Upper lobe of right lung (tissue), 1 donor: ENCODE results near the gene RIT1. TPM values are rescaled to one million over a fixed set of nuclear protein-coding genes. Genes with fewer than 3 reads are reported as not detected.
"Not testable (repeated sequence)": the region's sequence is repeated elsewhere in the genome, so short reads cannot be mapped to it uniquely, and the experiment has no call there.

Experiments used
- ATAC-seq: fragments of 200-7000 bp; cut with Tn5 transposase; one replicate; pipeline ENCODE4 v1.9.1; 2020; ENCODE audit warnings: mild to moderate bottlenecking, moderate library complexity
- DNase-seq: peaks from one replicate; pipeline ENCODE4 v3.0.0-alpha.2; 2020
- H3K27ac ChIP-seq: fragments of 200-600 bp; one replicate; pipeline ENCODE4 v1.8.0; 2022
- H3K27me3 ChIP-seq: fragments of 200-600 bp; one replicate; pipeline ENCODE4 v1.8.0; 2022; ENCODE audit warnings: mild to moderate bottlenecking
- H3K36me3 ChIP-seq: fragments of 200-600 bp; one replicate; pipeline ENCODE4 v1.8.0; 2022
- H3K4me1 ChIP-seq: fragments of 200-600 bp; one replicate; pipeline ENCODE4 v1.8.0; 2022
- H3K4me3 ChIP-seq: fragments of 200-600 bp; one replicate; pipeline ENCODE4 v1.8.0; 2022; ENCODE audit warnings: mild to moderate bottlenecking
- H3K9me3 ChIP-seq: fragments of 200-600 bp; one replicate; pipeline ENCODE4 v1.8.0; 2022
- intact Hi-C: fragments of 100-400 bp; cut with DNase I; formaldehyde crosslinking; loops from one replicate; pipeline ENCODE4 v1.11.0; 2022
- total RNA-seq: library from RNA; stranded (reverse); fragmentation: NEBNext Ultra II Directional; extraction: Animal tissue kit (Norgen Biotek cat#: 25700); gene quantifications from one replicate; pipeline ENCODE4 v1.2.1, GENCODE V29; 2021
- TF ChIP-seq, protein P1 (sequence below): fragments of 200-600 bp; IDR thresholded peaks from one replicate; pipeline ENCODE4 v1.8.0; 2022; ENCODE audit warnings: antibody characterized with exemption
- donor health status: DM: no; HTN: yes; CAD: no; lungs with severe emphysema.

Gene RIT1
- total RNA-seq, 1 donor from 2014 or later: 49.9 TPM

DNA sequence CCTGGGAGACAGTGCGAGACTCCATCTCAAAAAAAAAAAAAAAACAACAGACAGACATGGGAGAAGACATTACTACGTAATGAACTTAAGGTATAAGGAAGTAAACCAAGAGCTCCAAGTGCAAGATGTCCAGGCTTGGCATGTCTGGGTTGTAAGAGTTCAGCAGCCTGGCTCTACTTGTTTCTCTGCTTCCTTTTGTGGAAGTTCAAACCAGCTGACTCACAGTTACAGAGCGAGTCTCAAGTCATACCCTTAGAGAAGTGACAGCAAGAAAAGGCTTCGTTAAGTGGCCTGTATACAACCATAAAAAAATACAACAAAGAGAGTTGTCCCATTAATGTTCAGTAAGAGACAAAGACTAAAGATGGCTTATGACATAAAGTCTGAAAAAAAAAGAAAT, 1.3 kb downstream of the RIT1 start:
- H3K36me3 ChIP-seq: peaks cover 80% of the 10 kb centered on the region
- ATAC-seq: peak; percentile 70
- H3K4me3 ChIP-seq: peak overlapping the region; percentile 88
- DNase-seq: no peak
- peaks cover 22% of the 10 kb centered on the region for H3K4me1 ChIP-seq
- H3K27ac ChIP-seq: peak overlapping the region; percentile 90
- TF ChIP-seq, protein P1, sequence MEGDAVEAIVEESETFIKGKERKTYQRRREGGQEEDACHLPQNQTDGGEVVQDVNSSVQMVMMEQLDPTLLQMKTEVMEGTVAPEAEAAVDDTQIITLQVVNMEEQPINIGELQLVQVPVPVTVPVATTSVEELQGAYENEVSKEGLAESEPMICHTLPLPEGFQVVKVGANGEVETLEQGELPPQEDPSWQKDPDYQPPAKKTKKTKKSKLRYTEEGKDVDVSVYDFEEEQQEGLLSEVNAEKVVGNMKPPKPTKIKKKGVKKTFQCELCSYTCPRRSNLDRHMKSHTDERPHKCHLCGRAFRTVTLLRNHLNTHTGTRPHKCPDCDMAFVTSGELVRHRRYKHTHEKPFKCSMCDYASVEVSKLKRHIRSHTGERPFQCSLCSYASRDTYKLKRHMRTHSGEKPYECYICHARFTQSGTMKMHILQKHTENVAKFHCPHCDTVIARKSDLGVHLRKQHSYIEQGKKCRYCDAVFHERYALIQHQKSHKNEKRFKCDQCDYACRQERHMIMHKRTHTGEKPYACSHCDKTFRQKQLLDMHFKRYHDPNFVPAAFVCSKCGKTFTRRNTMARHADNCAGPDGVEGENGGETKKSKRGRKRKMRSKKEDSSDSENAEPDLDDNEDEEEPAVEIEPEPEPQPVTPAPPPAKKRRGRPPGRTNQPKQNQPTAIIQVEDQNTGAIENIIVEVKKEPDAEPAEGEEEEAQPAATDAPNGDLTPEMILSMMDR: no peak
- H3K27me3 ChIP-seq: no peaks in the 10 kb centered on the region
- H3K9me3 ChIP-seq: no peaks in the 10 kb centered on the region
- intact Hi-C loops: no loop called here

DNA sequence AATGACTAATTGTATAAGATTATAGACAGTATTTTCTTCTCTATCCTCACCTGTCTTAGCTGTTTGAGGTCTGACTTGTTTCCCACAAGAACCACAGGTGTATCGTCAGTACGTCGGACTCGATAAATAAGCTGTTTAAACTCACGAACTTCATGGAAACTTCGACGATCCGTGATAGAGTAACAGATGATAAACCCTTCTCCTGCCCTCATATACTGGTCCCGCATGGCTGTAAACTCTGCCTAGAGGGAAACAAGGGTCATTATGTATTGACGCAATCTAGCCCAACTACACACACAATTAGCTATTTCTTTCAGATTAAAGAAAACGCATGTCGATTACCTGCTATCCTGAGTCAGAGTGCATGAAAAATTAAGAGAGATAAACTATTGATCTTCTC, 6.9 kb downstream of the RIT1 start:
- ATAC-seq (no peak), DNase-seq (no peak)
- intact Hi-C loops: no loop called here
- H3K4me1 ChIP-seq: peaks cover 1% of the 10 kb centered on the region
- no peak overlapping the region for H3K27ac ChIP-seq
- H3K27me3 ChIP-seq: no peaks in the 10 kb centered on the region
- peaks cover 100% of the 10 kb centered on the region for H3K36me3 ChIP-seq
- H3K9me3 ChIP-seq: no peaks in the 10 kb centered on the region
- TF ChIP-seq, protein P1: no peak
- no peak overlapping the region for H3K4me3 ChIP-seq

DNA sequence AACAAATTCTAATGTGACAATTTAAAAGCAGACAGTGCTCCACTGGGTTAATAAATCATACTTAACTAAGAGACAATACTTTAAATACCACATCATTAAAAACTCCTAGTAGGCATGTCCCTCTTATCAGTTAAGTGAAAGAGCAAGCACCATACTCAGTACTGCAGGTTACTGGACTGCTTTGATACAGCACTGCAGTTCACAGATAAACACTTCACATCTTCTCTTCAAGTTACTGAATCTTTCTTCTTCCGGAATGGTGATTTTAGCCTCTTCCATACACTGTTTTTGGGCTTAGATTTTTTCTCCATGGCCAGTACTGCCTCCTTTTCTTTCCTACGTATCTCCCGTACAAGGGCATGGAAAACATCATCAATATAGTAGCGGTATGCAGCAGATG, 11.0 kb downstream of the RIT1 start:
- no peaks in the 10 kb centered on the region for H3K4me1 ChIP-seq
- no peak for DNase-seq
- no peak overlapping the region for H3K27ac ChIP-seq
- intact Hi-C loops: no loop called here
- no peaks in the 10 kb centered on the region for H3K27me3 ChIP-seq
- no peak overlapping the region for H3K4me3 ChIP-seq
- no peak for ATAC-seq
- H3K36me3 ChIP-seq: peaks cover 94% of the 10 kb centered on the region
- no peaks in the 10 kb centered on the region for H3K9me3 ChIP-seq
- TF ChIP-seq, protein P1: no peak

DNA sequence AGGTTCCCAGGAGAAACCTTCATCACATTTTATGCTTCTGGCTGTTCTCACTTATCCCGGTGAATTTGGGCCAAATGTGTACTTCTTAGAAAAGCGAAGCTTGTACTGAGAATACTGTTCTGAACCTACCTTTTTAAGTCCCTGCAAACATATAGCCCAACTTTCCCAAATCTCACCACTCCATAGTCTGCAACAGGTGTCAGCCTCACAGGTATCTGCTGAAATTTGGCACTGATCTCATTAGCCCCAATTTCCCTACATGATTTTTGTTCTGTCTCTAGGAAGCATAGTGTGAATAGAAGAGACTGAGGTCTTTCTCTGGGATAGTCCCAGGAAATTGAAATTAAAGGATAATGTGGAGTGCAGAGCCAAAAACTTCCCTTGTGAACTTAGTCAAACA, 11.5 kb downstream of the RIT1 start:
- no peaks in the 10 kb centered on the region for H3K9me3 ChIP-seq
- TF ChIP-seq, protein P1: no peak
- H3K4me3 ChIP-seq: no peak overlapping the region
- intact Hi-C loops: no loop called here
- H3K27me3 ChIP-seq: no peaks in the 10 kb centered on the region
- peaks cover 89% of the 10 kb centered on the region for H3K36me3 ChIP-seq
- ATAC-seq: no peak
- H3K27ac ChIP-seq: no peak overlapping the region
- no peak for DNase-seq
- H3K4me1 ChIP-seq: no peaks in the 10 kb centered on the region

DNA sequence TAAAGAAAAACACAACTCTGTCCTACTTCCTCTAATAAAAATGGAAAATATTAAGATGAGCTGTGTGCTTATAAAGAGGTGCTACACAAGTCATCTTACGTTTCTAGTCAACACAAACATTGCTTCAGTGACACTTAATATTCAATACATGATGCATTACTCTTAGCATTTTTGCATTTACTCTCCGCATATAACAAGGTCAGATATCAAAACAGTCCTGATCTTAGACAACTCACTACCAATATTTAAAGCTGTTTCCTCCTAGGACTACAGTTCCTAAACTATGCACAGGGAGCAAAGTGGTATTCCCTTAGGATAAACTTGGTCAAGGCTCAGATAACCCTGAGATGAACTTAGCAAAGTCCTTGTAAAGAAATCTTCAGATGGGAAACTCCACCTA, 12.3 kb downstream of the RIT1 start:
- DNase-seq (no peak), ATAC-seq (no peak)
- TF ChIP-seq, protein P1: no peak
- intact Hi-C loops: no loop called here
- Histone ChIP-seq H3K27me3 (no peaks in the 10 kb centered on the region), H3K36me3 (peaks cover 81% of the 10 kb centered on the region), H3K4me1 (peaks cover 2% of the 10 kb centered on the region), H3K27ac (no peak overlapping the region), H3K4me3 (no peak overlapping the region), H3K9me3 (no peaks in the 10 kb centered on the region)

DNA sequence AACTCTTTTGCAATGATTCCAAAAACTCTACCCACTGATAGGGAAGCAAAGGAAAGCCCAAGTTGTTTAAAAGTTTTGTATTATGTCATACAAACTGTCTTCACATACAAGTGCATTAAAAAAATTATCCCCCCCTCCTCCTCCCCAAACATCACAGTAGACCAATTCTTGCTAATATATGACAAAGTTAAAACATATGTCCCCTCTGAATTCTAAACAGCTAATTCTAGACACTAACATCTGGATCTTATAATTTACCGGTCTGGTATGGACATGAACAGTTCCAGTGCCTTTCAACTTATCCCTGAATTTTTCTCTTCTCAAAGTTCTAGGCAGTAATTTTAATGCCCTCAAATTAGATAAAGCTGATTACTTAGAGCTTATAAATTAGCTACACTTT, 13.4 kb downstream of the RIT1 start:
- Histone ChIP-seq H3K9me3 (no peaks in the 10 kb centered on the region), H3K4me1 (peaks cover 12% of the 10 kb centered on the region), H3K36me3 (peaks cover 70% of the 10 kb centered on the region), H3K4me3 (no peak overlapping the region), H3K27me3 (no peaks in the 10 kb centered on the region), H3K27ac (no peak overlapping the region)
- intact Hi-C loops: no loop called here
- TF ChIP-seq, protein P1: no peak
- ATAC-seq (no peak), DNase-seq (no peak)

DNA sequence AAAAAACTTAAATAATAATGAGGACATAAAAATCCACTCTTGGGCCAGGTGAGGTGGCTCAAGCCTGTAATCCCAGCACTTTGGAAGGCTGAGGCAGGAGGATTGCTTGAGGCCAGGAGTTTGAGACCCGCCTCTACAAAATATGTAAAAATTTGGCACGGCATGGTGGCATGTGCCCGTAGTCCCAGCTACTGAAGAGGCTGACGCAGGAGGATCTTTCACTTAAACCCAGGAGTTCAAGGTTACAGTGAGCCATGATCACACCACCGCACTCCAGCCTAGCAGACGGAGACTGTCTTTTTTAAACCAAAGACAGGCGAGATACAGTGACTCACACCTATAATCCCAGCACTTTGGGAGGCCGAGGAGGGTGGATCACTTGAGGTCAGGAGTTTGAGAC, 14.7 kb downstream of the RIT1 start:
- Histone ChIP-seq H3K4me1 (peaks cover 12% of the 10 kb centered on the region), H3K36me3 (peaks cover 57% of the 10 kb centered on the region)
- ATAC-seq, H3K9me3 ChIP-seq, H3K27ac ChIP-seq, H3K4me3 ChIP-seq, H3K27me3 ChIP-seq, DNase-seq, intact Hi-C loops: not testable (repeated sequence)

DNA sequence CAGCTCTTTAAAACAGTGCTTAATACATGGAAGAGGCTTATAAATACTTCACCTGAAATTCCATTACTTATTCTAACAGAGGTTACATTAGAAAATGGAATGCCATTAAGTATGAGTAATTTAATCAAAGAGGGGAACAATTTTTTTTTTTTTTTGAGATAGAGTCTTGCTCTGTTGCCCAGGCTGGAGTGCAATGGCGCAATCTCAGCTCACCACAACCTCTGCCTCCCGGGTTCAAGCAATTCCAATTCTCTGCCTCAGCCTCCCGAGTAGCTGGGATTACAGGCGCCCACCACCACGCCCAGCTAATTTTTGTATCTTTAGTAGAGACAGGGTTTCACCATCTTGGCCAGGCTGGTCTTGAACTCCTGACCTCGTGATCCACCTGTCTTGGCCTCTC, 15.5 kb downstream of the RIT1 start:
- intact Hi-C loops, ATAC-seq, DNase-seq: not testable (repeated sequence)

More for the DNA sequence above, 15.5 kb downstream of the RIT1 start:
- Histone ChIP-seq H3K4me1 (peaks cover 12% of the 10 kb centered on the region), H3K36me3 (peaks cover 48% of the 10 kb centered on the region)
- not testable (repeated sequence) for H3K4me3 ChIP-seq, H3K27me3 ChIP-seq, H3K9me3 ChIP-seq, H3K27ac ChIP-seq
